ENCODE data around the gene DNHD1.

The DNHD1 gene

DNA sequence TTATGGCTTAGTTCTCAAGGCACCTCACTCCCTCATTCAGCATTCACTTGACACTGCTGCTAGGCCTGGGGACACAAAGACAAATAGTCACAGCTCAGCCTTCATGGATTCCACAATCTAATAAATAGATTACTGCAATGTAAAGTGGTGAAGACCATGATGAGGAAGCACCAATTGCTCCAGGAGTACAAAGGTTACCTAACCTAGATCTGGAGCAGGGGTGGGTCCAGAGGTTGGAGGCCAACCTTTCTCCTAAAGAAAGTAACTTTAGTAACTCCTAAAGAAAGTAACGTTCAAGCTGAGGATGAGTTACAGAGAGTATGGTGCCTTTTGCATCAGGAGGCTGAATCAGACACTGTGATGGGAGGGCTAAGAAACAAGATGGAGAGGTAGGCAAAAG lies 27.5 kb upstream of the DNHD1 start:
- no peak overlapping the region for H3K4me3 ChIP-seq (ENCODE audit: low read depth, low read length)

DNA sequence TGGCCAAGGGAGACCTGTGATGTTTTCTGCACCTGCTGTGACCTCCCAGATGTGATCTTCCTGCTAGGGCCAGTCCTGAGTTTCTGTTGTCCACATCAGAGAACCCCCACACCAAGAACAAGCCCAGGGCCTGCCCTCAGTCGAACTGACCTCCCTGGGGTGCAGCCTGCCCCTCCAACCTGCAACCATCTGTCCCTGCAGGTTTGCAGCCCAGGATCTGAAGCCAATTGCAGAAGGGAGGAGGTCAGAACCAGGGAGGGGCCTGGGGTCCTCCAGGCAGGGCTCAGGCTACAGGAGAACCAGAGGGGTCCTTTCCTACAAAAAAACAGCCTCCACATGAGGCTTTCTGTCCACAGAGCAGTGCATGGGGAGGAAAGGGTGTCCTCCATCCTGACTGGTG lies 24.1 kb upstream of the DNHD1 start:
- ChIA-PET POLR2A (interaction anchor here (1.0 to 1.5 kb wide), 3 partner anchors 9 to 173 kb away, joined by 3 to 7 read pairs (median 3); partner anchors contain the start of genes ARFIP2 and TIMM10B), CTCF (interaction anchor here (0.5 to 9.1 kb wide), 7 partner anchors 9 to 179 kb away, joined by 3 to 56 read pairs (median 3); partner anchors contain the start of gene TIMM10B)
- DNase-seq (ENCODE audit: low read depth, low spot score) = no peak

More for the DNA sequence above, 27.5 kb upstream of the DNHD1 start:
- CTCF ChIA-PET = interaction anchor here (0.8 to 9.1 kb wide), 9 partner anchors 13 to 214 kb away, joined by 3 to 56 read pairs (median 3); partner anchors contain the start of gene MRPL17
- no peak for DNase-seq (ENCODE audit: low read depth, low spot score)
- POLR2A ChIA-PET = interaction anchor here (2.4 kb wide), 1 partner anchor 12 kb away, joined by 6 read pairs; the partner anchor contains the start of genes ARFIP2 and TIMM10B
- TF ChIP-seq, protein P1, sequence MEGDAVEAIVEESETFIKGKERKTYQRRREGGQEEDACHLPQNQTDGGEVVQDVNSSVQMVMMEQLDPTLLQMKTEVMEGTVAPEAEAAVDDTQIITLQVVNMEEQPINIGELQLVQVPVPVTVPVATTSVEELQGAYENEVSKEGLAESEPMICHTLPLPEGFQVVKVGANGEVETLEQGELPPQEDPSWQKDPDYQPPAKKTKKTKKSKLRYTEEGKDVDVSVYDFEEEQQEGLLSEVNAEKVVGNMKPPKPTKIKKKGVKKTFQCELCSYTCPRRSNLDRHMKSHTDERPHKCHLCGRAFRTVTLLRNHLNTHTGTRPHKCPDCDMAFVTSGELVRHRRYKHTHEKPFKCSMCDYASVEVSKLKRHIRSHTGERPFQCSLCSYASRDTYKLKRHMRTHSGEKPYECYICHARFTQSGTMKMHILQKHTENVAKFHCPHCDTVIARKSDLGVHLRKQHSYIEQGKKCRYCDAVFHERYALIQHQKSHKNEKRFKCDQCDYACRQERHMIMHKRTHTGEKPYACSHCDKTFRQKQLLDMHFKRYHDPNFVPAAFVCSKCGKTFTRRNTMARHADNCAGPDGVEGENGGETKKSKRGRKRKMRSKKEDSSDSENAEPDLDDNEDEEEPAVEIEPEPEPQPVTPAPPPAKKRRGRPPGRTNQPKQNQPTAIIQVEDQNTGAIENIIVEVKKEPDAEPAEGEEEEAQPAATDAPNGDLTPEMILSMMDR (IDR thresholded peaks at IDR 0.05; ENCODE audit: insufficient read depth, low read length, missing control alignments) = no peak

DNA sequence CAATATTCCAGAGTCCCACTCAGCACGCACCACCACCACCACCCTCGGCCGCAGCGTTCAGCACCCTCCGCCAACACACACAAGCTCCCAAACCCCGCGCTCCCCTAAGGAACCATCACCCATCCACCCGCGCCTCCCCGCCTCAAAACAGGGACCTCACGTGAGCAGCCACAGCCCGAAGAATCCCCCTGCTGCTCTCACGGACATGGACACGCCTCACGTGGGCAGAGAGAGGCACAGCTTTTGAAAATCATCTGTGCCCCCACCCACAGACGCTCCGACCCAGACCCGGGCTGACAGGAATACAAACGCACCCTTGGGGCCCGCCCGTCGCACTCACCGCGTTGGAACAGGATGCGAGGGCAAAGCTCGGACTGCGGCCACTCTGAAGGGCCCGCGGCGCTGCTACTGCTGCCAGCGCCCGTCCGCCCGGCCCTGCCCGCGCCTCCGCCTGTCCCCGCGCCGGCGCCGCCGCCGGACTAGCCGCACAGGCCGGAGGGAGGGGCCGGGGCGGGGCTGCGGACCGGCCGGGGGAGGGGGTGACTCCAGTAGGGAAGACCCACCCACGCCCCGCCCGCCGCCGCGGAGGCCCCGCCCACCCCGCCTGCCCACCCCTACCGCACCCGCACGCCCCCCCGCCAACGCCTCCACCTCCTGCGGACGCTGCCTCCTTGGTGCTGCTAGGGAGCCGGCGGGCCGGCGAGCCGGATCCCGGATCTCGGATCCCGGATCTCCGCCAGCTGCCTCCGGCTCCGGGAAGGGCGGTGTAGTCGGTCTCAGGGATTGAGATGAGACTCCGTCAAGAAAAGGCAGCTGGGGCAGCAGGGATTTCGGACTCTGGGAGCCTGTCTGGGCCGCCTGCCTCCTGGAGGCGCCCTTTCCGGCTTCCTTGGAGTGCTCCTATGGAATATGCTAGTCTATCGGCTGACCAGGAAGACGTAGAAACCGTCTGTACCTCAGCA lies 23.3 kb upstream of the DNHD1 start, which contains the start of gene TRIM3:
Gene TRIM3, minus strand, starts transcription at position 491 of the 962 bp plus-strand sequence. CDS start 8,246 bp downstream, outside the sequence.
- POLR2A ChIA-PET = interaction anchor here (1.0 to 1.5 kb wide), 5 partner anchors 8 to 172 kb away, joined by 3 to 7 read pairs (median 3); partner anchors contain the start of genes APBB1, ARFIP2 and TIMM10B
- CTCF ChIA-PET = interaction anchor here (0.5 to 9.1 kb wide), 7 partner anchors 8 to 227 kb away, joined by 3 to 56 read pairs (median 3); partner anchors contain the start of genes MRPL17 and TIMM10B
- DNase-seq (ENCODE audit: low read depth, low spot score) = peak; percentile 10
- peak within 1 kb of the TSS; percentile 77 for H3K4me3 ChIP-seq (ENCODE audit: low read depth, low read length)
- TF ChIP-seq, protein P1 (IDR thresholded peaks at IDR 0.05; ENCODE audit: insufficient read depth, low read length, missing control alignments) = peak; percentile 40

More for the DNA sequence above, 24.1 kb upstream of the DNHD1 start:
- TF ChIP-seq, protein P1 (IDR thresholded peaks at IDR 0.05; ENCODE audit: insufficient read depth, low read length, missing control alignments) = no peak
- H3K4me3 ChIP-seq (ENCODE audit: low read depth, low read length) = peak overlapping the region; percentile 77

DNA sequence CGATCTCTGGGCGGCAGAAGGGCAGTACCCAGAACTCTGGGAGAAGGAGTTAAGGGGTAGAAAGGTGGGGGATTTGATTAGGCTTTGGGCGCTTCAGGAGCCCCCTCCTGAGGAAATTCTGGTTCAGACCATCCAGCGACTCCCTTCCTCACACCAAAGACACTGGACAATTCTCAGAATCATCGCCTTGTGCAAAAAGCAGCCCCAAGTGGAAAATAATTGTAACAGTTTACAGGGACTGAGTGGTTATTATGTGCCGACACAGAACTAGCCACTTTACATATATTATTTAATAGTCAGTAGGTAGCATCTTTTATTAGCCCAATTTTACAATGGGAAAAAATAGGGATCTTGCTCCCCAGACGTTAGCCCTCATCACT lies 22.7 kb upstream of the DNHD1 start:
- peak overlapping the region; percentile 65 for H3K4me3 ChIP-seq (ENCODE audit: low read depth, low read length)
- DNase-seq (ENCODE audit: low read depth, low spot score) = no peak
- ChIA-PET POLR2A (interaction anchor here (1.1 to 1.3 kb wide), 2 partner anchors 55 to 137 kb away, joined by 3 to 4 read pairs; partner anchors contain the start of gene APBB1), CTCF (interaction anchor here (0.6 to 9.1 kb wide), 7 partner anchors 30 to 226 kb away, joined by 3 to 56 read pairs (median 6); partner anchors contain the start of genes APBB1 and MRPL17)
- TF ChIP-seq, protein P1 (IDR thresholded peaks at IDR 0.05; ENCODE audit: insufficient read depth, low read length, missing control alignments) = no peak

DNA sequence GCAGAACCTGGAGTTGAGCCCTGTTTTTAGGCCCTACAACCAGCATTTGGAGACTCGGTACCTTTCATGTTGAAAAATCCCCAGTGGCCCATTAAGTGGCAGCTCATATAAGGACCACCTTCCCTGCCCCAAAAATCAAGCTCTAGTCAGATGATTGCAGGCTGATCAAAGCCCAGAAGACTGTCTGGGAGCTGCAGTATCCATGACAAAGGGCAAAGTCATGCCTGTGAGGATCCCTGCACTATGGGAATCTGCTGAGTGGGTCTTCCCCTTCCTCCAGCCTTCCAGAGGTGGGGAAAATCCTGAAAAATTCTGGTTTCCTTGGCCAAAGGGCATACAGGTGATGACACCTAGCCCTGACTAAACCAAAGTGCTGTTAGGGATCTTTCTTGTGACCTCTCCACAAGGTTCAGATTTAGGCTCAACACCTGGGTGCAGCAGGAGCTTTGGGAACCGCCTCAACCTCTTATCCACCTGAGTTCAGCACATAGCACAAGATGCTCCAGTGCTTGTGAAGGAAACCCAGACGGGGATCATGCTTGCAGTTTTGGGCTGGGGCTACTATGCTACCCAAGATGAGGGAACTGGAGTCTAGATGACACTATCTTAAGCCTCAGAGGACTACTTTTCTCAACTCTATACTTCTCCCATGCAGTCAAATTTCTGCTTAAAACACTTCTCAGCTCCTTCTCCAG lies 22.1 kb upstream of the DNHD1 start:
- no peak for DNase-seq (ENCODE audit: low read depth, low spot score)
- H3K4me3 ChIP-seq (ENCODE audit: low read depth, low read length) = peak overlapping the region; percentile 65; the same call in 1 of the 2 replicates
- ChIA-PET CTCF (interaction anchor here (0.7 to 9.1 kb wide), 9 partner anchors 30 to 226 kb away, joined by 3 to 56 read pairs (median 3); partner anchors contain the start of genes APBB1 and MRPL17), POLR2A (interaction anchor here (1.3 kb wide), 1 partner anchor 56 kb away, joined by 3 read pairs; the partner anchor contains the start of gene APBB1)
- TF ChIP-seq, protein P1 (IDR thresholded peaks at IDR 0.05; ENCODE audit: insufficient read depth, low read length, missing control alignments) = no peak

All from AG04449 (cell line).